ENCODE measurements around the gene CEMIP2. TPM values are rescaled to one million over a fixed set of nuclear protein-coding genes. Genes with fewer than 3 reads are reported as not detected.
A peak's percentile ranks its signal among the peaks of the same experiment; 100 is the strongest.

The CEMIP2 gene
- total and polyA plus RNA-seq, 2 of the 13 experiments (the other 11 are each of a cell fraction or from before 2014, with no cell fraction given): 94.3 to 128 TPM

DNA sequence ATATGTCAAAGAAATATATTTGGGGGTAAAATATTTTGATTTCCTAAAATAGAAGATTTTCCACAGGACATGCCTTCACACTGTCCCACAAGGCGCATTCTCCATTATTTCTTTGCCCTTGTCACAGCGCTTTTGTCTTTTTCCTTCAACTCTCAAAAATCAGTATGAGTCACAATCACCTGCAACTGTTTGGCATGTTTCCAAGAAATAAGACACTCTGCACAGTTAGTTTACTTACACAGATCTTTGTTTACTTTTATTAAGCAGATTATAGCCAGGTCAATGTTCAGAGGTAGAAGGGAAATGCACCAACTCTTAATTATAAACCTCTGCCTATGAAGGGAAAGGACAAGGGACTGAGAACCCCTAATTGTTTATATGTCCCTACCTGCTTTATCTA lies 9.5 kb downstream of the CEMIP2 start (continued):
- TF ChIP-seq HMGXB3 (CRISPR knock-in tag; IDR thresholded peaks at IDR 0.05; ENCODE audit: borderline replicate concordance) (no peak), SOX6 (IDR thresholded peaks at IDR 0.05) (no peak), SOX6 (CRISPR knock-in tag; IDR thresholded peaks at IDR 0.05) (peak; percentile 90), POLR2A (IDR thresholded peaks at IDR 0.05; ENCODE audit: insufficient read depth in 1 of 2, low read depth in 2 of 2, low read length in 2 of 2) (0 out of 4 replicates have a peak, but pooled peaks of 1 of the 2 experiments have one; percentile 25), MED1 (CRISPR knock-in tag; IDR thresholded peaks at IDR 0.05) (peak; percentile 81), EP300 (IDR thresholded peaks at IDR 0.05; ENCODE audit: low read depth in 2 of 2, low read length in 2 of 2) (peak in 1 of 2 experiments; percentile 87; a peak in 2 of 4 replicates), EP300 (CRISPR knock-in tag; IDR thresholded peaks at IDR 0.05; ENCODE audit: borderline replicate concordance) (peak; percentile 34; the same call in 1 of the 2 replicates), ZNF274 (CRISPR knock-in tag; IDR thresholded peaks at IDR 0.05) (no peak), CEBPG (CRISPR knock-in tag; IDR thresholded peaks at IDR 0.05) (peak; percentile 44; the same call in 1 of the 2 replicates), NFE2L1 (CRISPR knock-in tag; IDR thresholded peaks at IDR 0.05; ENCODE audit: borderline replicate concordance) (no peak), ZNF746 (CRISPR knock-in tag; IDR thresholded peaks at IDR 0.05) (no peak), GFI1 (CRISPR knock-in tag; IDR thresholded peaks at IDR 0.05; ENCODE audit: borderline replicate concordance) (0 out of 2 replicates have a peak, but pooled peaks have one; percentile 58), FOXJ3 (CRISPR knock-in tag; IDR thresholded peaks at IDR 0.05; ENCODE audit: borderline replicate concordance) (peak; percentile 80; the same call in 1 of the 2 replicates), MIER2 (CRISPR knock-in tag; IDR thresholded peaks at IDR 0.05) (no peak), ZNF891 (CRISPR knock-in tag; IDR thresholded peaks at IDR 0.05) (no peak), STAT5B (CRISPR knock-in tag; IDR thresholded peaks at IDR 0.05) (no peak), ZNF670 (CRISPR knock-in tag; IDR thresholded peaks at IDR 0.05; ENCODE audit: borderline replicate concordance) (0 out of 2 replicates have a peak, but pooled peaks have one; percentile 38), ZSCAN12 (CRISPR knock-in tag; IDR thresholded peaks at IDR 0.05) (no peak), SMAD3 (CRISPR knock-in tag; IDR thresholded peaks at IDR 0.05) (peak; percentile 17; the same call in 1 of the 2 replicates), CENPT (CRISPR knock-in tag; IDR thresholded peaks at IDR 0.05; ENCODE audit: low read depth) (no peak), SP2 (CRISPR knock-in tag; IDR thresholded peaks at IDR 0.05) (no peak)
- TF ChIP-seq, protein P1, sequence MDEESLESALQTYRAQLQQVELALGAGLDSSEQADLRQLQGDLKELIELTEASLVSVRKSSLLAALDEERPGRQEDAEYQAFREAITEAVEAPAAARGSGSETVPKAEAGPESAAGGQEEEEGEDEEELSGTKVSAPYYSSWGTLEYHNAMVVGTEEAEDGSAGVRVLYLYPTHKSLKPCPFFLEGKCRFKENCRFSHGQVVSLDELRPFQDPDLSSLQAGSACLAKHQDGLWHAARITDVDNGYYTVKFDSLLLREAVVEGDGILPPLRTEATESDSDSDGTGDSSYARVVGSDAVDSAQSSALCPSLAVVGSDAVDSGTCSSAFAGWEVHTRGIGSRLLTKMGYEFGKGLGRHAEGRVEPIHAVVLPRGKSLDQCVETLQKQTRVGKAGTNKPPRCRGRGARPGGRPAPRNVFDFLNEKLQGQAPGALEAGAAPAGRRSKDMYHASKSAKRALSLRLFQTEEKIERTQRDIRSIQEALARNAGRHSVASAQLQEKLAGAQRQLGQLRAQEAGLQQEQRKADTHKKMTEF (CRISPR knock-in tag; IDR thresholded peaks at IDR 0.05): peak; percentile 76
- TF ChIP-seq, protein P2, sequence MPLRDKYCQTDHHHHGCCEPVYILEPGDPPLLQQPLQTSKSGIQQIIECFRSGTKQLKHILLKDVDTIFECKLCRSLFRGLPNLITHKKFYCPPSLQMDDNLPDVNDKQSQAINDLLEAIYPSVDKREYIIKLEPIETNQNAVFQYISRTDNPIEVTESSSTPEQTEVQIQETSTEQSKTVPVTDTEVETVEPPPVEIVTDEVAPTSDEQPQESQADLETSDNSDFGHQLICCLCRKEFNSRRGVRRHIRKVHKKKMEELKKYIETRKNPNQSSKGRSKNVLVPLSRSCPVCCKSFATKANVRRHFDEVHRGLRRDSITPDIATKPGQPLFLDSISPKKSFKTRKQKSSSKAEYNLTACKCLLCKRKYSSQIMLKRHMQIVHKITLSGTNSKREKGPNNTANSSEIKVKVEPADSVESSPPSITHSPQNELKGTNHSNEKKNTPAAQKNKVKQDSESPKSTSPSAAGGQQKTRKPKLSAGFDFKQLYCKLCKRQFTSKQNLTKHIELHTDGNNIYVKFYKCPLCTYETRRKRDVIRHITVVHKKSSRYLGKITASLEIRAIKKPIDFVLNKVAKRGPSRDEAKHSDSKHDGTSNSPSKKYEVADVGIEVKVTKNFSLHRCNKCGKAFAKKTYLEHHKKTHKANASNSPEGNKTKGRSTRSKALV (CRISPR knock-in tag; IDR thresholded peaks at IDR 0.05): 0 out of 2 replicates have a peak, but pooled peaks have one; percentile 23
- TF ChIP-seq, protein P3, sequence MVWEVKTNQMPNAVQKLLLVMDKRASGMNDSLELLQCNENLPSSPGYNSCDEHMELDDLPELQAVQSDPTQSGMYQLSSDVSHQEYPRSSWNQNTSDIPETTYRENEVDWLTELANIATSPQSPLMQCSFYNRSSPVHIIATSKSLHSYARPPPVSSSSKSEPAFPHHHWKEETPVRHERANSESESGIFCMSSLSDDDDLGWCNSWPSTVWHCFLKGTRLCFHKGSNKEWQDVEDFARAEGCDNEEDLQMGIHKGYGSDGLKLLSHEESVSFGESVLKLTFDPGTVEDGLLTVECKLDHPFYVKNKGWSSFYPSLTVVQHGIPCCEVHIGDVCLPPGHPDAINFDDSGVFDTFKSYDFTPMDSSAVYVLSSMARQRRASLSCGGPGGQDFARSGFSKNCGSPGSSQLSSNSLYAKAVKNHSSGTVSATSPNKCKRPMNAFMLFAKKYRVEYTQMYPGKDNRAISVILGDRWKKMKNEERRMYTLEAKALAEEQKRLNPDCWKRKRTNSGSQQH (CRISPR knock-in tag; IDR thresholded peaks at IDR 0.05; ENCODE audit: low read depth): no peak
